Measurements from ENCODE around the gene PCP4. TPM values are rescaled to one million over a fixed set of nuclear protein-coding genes. Genes with fewer than 3 reads are reported as not detected.

Gene PCP4
- total RNA-seq, 1 experiment from 2014 or later = 0.77 TPM

- no peak overlapping the region for H4K5ac ChIP-seq (ENCODE audit: insufficient read length, low read depth, low read length)
- no peak overlapping the region for H2BK5ac ChIP-seq (ENCODE audit: insufficient read length, low read length)
- no peak overlapping the region for H2BK20ac ChIP-seq (ENCODE audit: low read depth, low read length, poor library complexity, severe bottlenecking)
- H3K27ac Mint-ChIP-seq = peak overlapping the region in 1 of 3 experiments; percentile 34; a peak in 1 of 7 replicates
- no peaks in the 10 kb centered on the region for H3K9me3 ChIP-seq (ENCODE audit: control insufficient read depth, low read depth, low read length)
- peaks cover 10 to 14% of the 10 kb centered on the region in 2 experiments for H3K4me1 Mint-ChIP-seq
- H3K27ac ChIP-seq (ENCODE audit: insufficient read length, low read depth, low read length) = no peak overlapping the region
- H3K27me3 Mint-ChIP-seq (ENCODE audit: low read depth) = peaks cover 15% of the 10 kb centered on the region
- H3K27me3 ChIP-seq (ENCODE audit: insufficient read depth, low read length) = 0 out of 2 replicates have a peak, but pooled peaks cover 3% of the 10 kb centered on the region
- no peak overlapping the region for H3K56ac ChIP-seq (ENCODE audit: insufficient read length, low read depth, low read length)
- no peaks in the 10 kb centered on the region; a peak in 1 of 7 replicates for H3K36me3 Mint-ChIP-seq (ENCODE audit: insufficient read depth in 1 of 3, low read depth in 3 of 3)
- H2AFZ ChIP-seq (ENCODE audit: low read length) = no peak overlapping the region
- no CpG with 5 or more reads among the region's 10 CpGs for WGBS (ENCODE audit: extremely low coverage, insufficient read length, low lambda C conversion rate)
- no peak overlapping the region for H3K4ac ChIP-seq (ENCODE audit: low read depth, low read length)
- no peak for TF ChIP-seq CTCF (conservative IDR thresholded peaks at IDR 0.05)
- no peak overlapping the region for H3T11ph ChIP-seq (ENCODE audit: low read length)
- H3K4me3 Mint-ChIP-seq = no peak overlapping the region
- no peak overlapping the region for H4K91ac ChIP-seq (ENCODE audit: insufficient read length, low read depth, low read length)
- no peak overlapping the region for H3K23ac ChIP-seq (ENCODE audit: insufficient read length, low read depth, low read length)
- H3K79me1 ChIP-seq (ENCODE audit: insufficient read depth, low read depth, low read length, poor library complexity, severe bottlenecking) = no peaks in the 10 kb centered on the region
- no peak overlapping the region for H2AK5ac ChIP-seq (ENCODE audit: insufficient read length, low read length)
- no peak overlapping the region for H2BK15ac ChIP-seq (ENCODE audit: low read depth, low read length)
- no peak for DNase-seq
- H3K4me1 ChIP-seq (ENCODE audit: insufficient read depth, low read length) = no peaks in the 10 kb centered on the region
- H3K18ac ChIP-seq (ENCODE audit: insufficient read length, low read depth, low read length) = no peak overlapping the region
- peak overlapping the region; percentile 11 for H4K8ac ChIP-seq (replicated peaks; ENCODE audit: insufficient read length, low read depth, low read length)
- H3K23me2 ChIP-seq (ENCODE audit: insufficient read length, low read depth, low read length, poor library complexity, severe bottlenecking) = no peaks in the 10 kb centered on the region
- no peaks in the 10 kb centered on the region for H3K79me2 ChIP-seq (ENCODE audit: insufficient read depth, low read length)
- no peak overlapping the region for H2BK120ac ChIP-seq (ENCODE audit: low read depth, low read length, poor library complexity, severe bottlenecking)
- no peak overlapping the region for H3K14ac ChIP-seq (ENCODE audit: insufficient read depth, low read length)
- no peak overlapping the region for H2BK12ac ChIP-seq (ENCODE audit: insufficient read length, low read depth, low read length)
- H4K20me1 ChIP-seq (ENCODE audit: control insufficient read depth, insufficient read depth, insufficient read length) = no peaks in the 10 kb centered on the region
- no peak overlapping the region for H3K9ac ChIP-seq (ENCODE audit: extremely low read depth, insufficient read length, low read length)
- no peak overlapping the region for H3K4me2 ChIP-seq (ENCODE audit: insufficient read depth, insufficient read length, low read length)
- no peaks in the 10 kb centered on the region for H3K9me3 Mint-ChIP-seq
These were observed 1.1 kb upstream of the PCP4 start for GRCh38 chr21:39866093-39866492.

All from H9 (cell line).